DMS53 (cell line): ENCODE results near the gene RAB4A.
A peak's percentile ranks its signal among the peaks of the same experiment; 100 is the strongest.

Source experiments
- DNase-seq: peaks from one replicate; lab custom pipeline; 2025; lab: John Stamatoyannopoulos, UW

The RAB4A gene

GRCh38 chr1:229244091-229244490, 26.8 kb upstream of the RAB4A start:
- no peak for DNase-seq

DNA sequence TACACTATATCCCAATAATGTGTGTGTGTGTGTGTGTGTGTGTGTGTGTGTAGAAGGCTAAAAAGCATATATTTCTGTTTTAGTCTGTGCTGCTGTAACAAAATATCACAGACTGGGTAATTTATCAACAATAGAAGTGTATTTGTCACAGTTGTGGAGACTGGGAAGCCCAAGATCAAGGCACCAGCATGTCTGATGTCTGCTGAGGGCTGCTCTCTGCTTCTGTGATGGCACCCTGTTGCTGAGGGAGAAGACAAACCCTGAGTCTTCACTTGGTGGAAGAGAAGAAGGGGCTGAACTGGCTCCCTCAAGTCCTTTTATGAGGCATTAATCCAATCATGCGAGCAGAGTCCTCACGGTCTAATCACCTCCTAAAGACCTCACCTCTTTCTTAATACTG, 23.0 kb upstream of the RAB4A start:
- DNase-seq, result no peak

DNA sequence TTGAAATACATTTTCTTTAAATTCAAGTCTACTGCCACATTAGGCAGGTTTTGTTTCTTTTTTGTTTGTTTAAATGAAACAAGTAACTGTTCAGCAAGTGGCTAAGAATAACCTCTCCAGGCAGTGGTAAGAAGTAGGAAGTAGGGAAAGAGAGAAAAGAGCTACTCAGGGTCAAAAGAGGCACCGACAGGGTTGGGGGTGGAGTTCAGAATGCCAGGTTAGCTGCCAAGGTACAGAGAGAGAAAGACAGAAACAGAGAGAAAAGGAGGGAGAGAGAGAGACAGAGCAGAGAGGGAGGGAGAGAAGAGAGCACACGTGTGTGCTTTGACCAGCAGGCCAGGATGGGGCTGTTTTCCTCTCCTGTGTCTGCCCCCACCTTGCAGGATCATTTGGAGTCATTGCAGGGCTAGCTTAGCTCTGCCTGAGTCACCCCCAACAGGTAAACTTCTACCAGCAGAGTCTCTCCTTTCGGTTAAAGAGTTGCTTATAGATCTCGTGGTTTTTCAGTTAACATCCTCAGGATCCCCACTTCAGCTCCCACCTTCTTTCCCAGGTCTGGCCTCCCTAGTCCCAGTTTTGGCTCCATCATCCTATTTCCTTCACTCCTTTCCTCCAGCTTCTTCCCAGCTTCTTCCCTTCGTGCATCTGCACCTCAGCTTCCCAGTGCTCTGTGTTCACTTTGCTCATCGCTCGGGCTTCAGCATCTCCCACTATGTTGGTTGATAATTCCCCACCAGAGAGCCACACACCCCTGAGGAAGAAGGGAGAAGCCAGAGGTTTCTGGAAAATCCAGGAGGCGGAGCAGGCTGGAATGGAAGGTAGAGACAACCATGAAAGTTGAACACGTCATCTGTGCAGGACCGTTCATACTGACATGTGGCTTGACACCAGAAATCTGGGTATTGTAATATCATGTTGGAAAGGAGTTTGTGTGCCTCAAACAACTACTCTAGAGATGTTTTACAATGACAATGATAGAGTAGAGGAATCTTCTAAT, 21.8 kb upstream of the RAB4A start:
- peak; percentile 40 for DNase-seq

DNA sequence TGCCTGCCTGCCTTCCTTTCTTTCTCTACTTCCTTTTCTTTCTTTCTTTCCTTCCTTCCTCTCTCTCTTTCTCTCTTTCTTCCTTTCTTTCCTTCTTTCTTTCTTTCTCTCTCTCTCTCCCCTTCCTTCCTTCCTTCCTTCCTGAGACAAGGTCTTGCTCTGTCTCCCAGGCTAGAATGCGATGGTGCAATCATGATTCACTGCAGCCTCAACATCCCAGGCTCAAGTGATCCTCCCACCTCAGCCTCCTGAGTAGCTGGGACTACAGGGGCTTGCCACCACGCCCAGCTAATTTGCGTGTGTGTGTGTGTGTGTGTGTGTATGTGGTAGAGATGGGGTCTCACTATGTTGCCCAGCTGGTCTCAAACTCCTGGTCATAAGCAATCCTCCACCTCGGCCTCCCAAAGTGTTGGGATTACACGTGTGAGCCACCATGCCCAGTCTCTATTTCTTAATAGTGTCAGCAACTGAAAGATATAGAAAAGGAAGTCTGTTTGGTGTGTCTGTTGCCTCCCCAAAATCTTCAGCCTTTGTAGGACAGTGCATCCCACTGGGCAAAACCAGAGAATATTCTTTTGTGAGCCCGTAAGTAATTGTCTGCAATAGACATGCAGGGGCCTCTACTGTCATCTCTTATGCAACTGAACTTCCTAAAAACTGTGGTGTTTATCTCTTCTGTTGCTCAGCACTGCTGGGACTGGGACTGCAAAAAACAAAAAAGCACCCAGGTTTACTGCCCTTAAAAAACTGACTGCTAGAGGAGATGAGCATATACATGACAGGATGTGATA, 20.9 kb upstream of the RAB4A start:
- DNase-seq, result no peak

DNA sequence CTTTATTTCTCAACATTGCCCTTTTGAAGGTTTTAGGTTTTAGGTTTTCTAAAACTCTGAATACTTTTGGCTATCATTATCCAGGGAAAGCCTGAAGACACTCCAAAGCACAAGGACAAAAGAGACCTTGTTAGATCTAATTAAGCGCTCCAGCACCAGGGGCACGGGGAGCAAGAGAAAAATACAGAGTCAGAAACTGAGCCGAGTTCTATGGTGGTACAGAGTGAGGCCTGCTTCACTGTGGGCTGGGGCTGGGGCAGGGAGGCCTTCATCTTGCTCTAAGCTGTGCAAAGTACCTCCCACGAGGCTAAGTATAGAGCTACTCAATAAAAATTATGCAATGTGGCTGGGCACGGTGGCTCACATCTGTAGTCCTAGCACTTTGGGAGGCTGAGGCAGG, 19.7 kb upstream of the RAB4A start:
- DNase-seq, result no peak

GRCh38 chr1:229252228-229252984, 18.5 kb upstream of the RAB4A start:
- peak; percentile 59 for DNase-seq

DNA sequence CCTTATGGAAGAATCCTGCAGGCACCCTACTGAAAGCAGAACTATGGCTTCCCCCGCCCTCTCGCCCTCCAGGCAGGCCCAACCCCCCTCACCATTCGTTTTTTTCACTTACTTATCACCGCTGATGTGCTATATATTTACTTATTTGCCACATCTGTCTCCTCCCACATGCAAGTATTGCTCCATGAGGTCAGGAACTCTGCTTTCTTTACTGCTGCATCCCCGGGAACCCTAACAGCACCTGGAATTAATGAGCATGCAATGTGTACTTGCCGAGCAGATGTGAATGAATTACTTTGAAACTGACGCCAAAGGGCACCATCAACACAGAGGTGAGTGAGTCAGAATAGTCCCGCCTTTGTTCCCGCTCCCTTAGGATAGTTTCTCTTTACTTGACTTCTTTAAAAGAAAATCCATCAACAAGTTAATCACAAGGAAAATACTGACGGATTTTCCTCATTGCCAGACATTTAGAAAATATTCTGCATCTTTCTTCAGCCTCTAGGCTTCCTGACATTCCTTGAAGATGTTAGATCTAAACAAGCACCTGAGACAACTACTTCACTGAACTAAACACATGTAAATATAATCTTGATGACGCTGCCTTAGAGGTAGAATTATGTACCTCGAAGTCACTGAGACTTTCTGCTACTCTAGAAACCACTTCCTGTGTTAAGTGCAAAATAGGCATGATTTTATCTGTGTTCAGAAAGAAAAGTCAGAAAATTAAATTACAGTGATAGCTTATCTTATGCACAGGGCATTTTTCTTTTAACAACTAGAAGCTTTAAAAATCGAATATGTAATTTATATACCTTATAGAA, 17.5 kb upstream of the RAB4A start:
- DNase-seq, result peak; percentile 96

GRCh38 chr1:229254910-229255541, 15.9 kb upstream of the RAB4A start:
- peak; percentile 83 for DNase-seq

GRCh38 chr1:229258031-229258756, 12.7 kb upstream of the RAB4A start:
- DNase-seq, result peak; percentile 82

DNA sequence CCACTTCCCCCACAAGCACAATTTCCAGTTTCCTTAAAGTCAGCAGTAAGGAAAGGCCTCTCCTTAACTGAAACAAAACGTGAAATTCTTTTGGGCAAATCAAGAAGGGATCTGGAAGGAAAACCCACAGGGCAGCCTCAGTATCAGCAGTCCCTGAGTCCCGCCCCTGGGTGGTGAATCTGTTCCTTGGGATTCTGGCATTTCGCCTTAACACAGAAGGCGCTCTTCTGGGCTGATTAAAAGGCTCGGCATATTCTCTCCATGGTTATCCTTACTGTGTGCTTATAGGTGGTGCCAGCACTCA, 12.2 kb upstream of the RAB4A start:
- no peak for DNase-seq

- no peak for DNase-seq
Observed at GRCh38 chr1:229260297-229260696, 10.6 kb upstream of the RAB4A start.

- no peak for DNase-seq
Observed at GRCh38 chr1:229262239-229262638, 8.7 kb upstream of the RAB4A start.

DNA sequence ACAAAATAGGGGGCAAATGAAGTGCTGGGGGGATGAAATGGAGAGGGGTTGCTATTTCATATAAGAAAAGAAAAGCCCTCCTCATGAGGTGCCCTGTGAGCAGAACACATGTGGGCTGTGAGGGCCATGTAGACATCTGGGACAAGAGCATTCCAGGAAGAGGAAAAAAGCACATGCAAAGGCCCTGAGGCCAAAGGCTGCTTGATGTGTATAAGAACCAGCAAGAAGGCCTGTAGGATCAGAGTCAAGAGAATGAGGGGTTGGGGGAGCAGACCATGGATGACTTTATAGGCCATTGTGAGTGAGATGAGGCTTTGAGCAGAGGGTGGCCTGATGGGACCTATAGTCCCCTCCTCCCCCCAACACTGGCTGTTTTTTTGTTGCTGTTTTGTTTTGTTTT, 7.7 kb upstream of the RAB4A start:
- DNase-seq, result no peak

DNA sequence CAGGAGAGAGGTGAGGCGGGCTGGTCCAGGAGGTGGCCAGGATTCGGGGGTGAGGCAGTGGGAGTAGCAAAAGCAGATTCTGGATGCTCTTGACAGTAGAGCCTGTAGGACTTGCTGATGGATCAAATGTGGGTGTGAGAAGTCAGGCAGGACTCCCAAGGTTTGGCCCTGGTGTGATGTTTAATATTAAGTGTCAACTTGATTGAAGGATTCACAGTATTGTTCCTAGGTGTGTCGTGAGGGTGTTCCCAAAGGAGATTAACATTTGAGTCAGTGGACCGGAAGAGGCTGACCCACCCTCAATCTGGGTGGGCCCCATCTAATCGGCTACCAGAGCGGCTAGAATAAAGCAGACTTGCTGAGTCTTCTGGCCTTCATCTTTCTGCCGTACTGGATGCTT, 6.8 kb upstream of the RAB4A start:
- no peak for DNase-seq

- DNase-seq, result no peak
Observed at GRCh38 chr1:229264487-229264886, 6.4 kb upstream of the RAB4A start.

DNA sequence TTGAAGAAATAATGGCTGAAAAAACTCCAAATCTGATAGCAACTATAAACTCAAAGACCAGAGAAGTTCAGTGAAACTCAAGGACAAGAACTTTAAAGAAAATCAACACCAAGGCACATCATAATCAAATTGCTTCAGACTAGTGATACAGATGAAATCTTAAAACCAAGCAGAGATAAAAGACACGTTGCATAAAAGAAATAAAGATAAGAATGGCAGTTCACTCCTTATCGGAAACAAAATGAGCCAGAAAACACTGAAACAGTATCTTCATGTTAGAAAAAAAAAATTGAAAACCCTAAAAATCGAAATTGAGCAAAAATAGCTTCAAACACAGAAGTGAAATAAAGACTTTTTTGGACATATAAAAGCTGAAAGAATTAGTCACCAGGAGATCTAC, 4.6 kb upstream of the RAB4A start:
- DNase-seq, result no peak

- DNase-seq, result no peak
Observed at GRCh38 chr1:229266832-229267500, 3.9 kb upstream of the RAB4A start.

DNA sequence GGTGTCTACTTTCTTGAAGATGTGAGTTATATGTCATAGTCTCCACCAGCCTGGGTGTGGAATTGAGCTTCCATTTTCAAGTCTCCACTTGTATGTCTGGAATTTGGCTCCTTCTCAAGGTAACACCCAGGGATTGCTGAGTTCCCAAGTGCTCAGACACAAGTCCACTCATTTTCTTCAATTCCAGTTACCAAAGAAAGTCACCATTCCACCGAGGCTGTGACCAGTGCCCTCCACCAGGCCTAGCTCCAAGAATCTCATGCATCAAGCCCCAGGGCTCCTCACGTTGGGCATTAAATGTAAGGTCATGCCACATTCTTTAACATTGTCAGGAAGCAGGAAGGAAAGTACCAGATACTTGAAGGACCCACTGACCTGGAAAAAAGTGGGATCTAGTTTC, 2.4 kb upstream of the RAB4A start:
- DNase-seq, result no peak

DNA sequence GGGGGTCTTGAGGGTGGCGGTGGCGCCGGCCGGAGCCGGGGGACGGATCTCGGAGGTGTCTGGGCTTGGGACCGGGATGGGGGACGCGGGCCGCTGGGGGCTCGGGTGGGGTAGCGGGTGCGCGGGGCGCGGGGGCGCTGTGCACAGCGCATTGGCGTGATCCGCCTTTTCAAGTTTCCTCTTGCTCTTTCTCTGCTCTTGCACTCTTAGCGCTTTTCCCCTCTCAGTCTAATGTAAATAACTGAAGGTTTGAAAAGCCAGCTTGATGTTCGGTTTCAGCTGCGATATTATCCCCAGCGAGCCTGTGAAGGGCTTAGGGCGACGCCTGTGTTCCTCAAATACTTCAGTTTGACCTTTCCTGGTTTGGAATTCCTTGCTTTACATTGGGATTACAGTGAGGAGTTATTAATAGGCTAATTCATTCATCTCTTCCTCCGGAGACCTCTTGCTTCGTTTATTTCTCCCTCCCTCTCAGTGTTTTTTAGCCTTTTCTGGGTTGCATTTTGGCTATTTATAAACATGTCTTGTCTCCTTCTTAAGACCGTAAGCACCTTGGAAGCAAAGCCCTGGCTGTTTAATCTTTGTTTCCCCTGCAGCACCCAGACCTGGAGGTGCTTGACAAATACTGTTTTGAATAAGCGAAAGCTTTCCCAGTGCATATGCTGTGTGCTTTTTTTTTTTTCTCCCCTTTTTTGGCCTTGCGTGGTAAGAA, 693 bp downstream of the RAB4A start:
- DNase-seq, result peak; percentile 61
